GM23338 (cell line): ENCODE data around the gene ZKSCAN4. TPM values are rescaled to one million over a fixed set of nuclear protein-coding genes. Genes with fewer than 3 reads are reported as not detected.

Experiments used
- ATAC-seq: fragments of 200-7000 bp; cut with Tn5 transposase; 3 replicates; pipeline ENCODE4 v1.9.1; 2020
- DNase-seq: peaks from one replicate; pipeline ENCODE4 v3.0.0-alpha.2; 2015; ENCODE audit warnings: low spot score
- H2AFZ ChIP-seq: fragments of 200-600 bp; sonication (generic); 2 replicates; pipeline ENCODE4 v1.8.0; 2016; ENCODE audit warnings: antibody characterized with exemption, mild to moderate bottlenecking, moderate library complexity
- H3F3A ChIP-seq: fragments of 200-600 bp; sonication (generic); replicated peaks from 2 replicates; pipeline ENCODE4 v1.8.0; 2017; ENCODE audit warnings: antibody characterized with exemption, mixed run types, low read depth
- H3K27ac ChIP-seq: fragments of 200-600 bp; sonication (generic); 2 replicates; pipeline ENCODE4 v1.6.1; 2016; ENCODE audit warnings: low read depth
- H3K27me3 ChIP-seq: fragments of 200-600 bp; sonication (generic); 2 replicates; pipeline ENCODE4 v1.8.0; 2016; ENCODE audit warnings: mild to moderate bottlenecking, mixed run types, moderate library complexity; ENCODE audit not compliant: insufficient read depth
- H3K36me3 ChIP-seq: fragments of 200-600 bp; sonication (generic); 2 replicates; pipeline ENCODE4 v1.8.0; 2016; ENCODE audit warnings: mild to moderate bottlenecking; ENCODE audit not compliant: insufficient read depth
- H3K4me1 ChIP-seq: fragments of 200-600 bp; sonication (generic); 2 replicates; pipeline ENCODE4 v1.8.0; 2016; ENCODE audit warnings: mild to moderate bottlenecking, moderate library complexity; ENCODE audit not compliant: insufficient read depth
- H3K4me2 ChIP-seq: fragments of 200-600 bp; sonication (generic); 2 replicates; pipeline ENCODE4 v1.7.1; 2017; ENCODE audit warnings: mixed run types
- H3K4me3 ChIP-seq: fragments of 200-600 bp; sonication (generic); 2 replicates; pipeline ENCODE4 v1.6.1; 2016; ENCODE audit warnings: mixed run types
- H3K79me2 ChIP-seq: fragments of 200-600 bp; sonication (generic); replicated peaks from 2 replicates; pipeline ENCODE4 v1.8.0; 2017; ENCODE audit warnings: mild to moderate bottlenecking; ENCODE audit not compliant: insufficient read depth
- H3K9me2 ChIP-seq: fragments of 200-600 bp; sonication (generic); 2 replicates; pipeline ENCODE4 v1.8.0; 2017; ENCODE audit not compliant: insufficient read depth
- H4K20me1 ChIP-seq: fragments of 200-600 bp; sonication (generic); replicated peaks from 2 replicates; pipeline ENCODE4 v1.8.0; 2017; ENCODE audit warnings: mild to moderate bottlenecking; ENCODE audit not compliant: insufficient read depth
- H3K27ac Mint-ChIP-seq: 2 replicates; pipeline ENCODE4 v1.8.0; 2020; ENCODE audit warnings: inconsistent platforms, mild to moderate bottlenecking, moderate library complexity, mixed read lengths
- H3K27me3 Mint-ChIP-seq: 3 replicates; pipeline ENCODE4 v1.8.0; 2022; ENCODE audit warnings: low read depth, mild to moderate bottlenecking, moderate library complexity, mixed read lengths, inconsistent platforms; ENCODE audit not compliant: insufficient read depth, poor library complexity
- H3K36me3 Mint-ChIP-seq: 3 replicates; pipeline ENCODE4 v1.8.0; 2021; ENCODE audit warnings: low read depth, mild to moderate bottlenecking, inconsistent platforms, moderate library complexity, mixed read lengths
- H3K4me1 Mint-ChIP-seq: 3 replicates; pipeline ENCODE4 v1.8.0; 2020; ENCODE audit warnings: mild to moderate bottlenecking, inconsistent platforms, mixed read lengths
- H3K4me3 Mint-ChIP-seq: 3 replicates; pipeline ENCODE4 v1.8.0; 2021; ENCODE audit warnings: moderate library complexity, mild to moderate bottlenecking, inconsistent platforms, mixed read lengths
- H3K9me3 Mint-ChIP-seq: 3 replicates; pipeline ENCODE4 v1.8.0; 2020; ENCODE audit warnings: moderate library complexity, mild to moderate bottlenecking, inconsistent platforms, mixed read lengths
- CREB1 ChIP-seq: fragments of 250-450 bp; sonication (Bioruptor Pico); IDR thresholded peaks from 2 replicates; pipeline ENCODE4 v1.5.0; 2020; ENCODE audit warnings: low read depth, mild to moderate bottlenecking, moderate library complexity
- EZH2phosphoT487 ChIP-seq: fragments of 200-600 bp; sonication (generic); IDR thresholded peaks from one replicate; pipeline ENCODE4 v1.8.1; 2018; ENCODE audit warnings: antibody characterized with exemption; ENCODE audit not compliant: unreplicated experiment
- POLR2AphosphoS5 ChIP-seq: IDR thresholded peaks from 2 replicates; pipeline ENCODE4 v1.6.1; 2016; ENCODE audit warnings: antibody characterized with exemption, low read depth
- STAT1 ChIP-seq: IDR thresholded peaks from one replicate; pipeline ENCODE4 v1.6.1; 2016; ENCODE audit warnings: antibody characterized with exemption; ENCODE audit not compliant: unreplicated experiment
- ZNF114 ChIP-seq: fragments of 250-450 bp; sonication (Bioruptor Pico); IDR thresholded peaks from 2 replicates; pipeline ENCODE4 v1.5.0; 2020; ENCODE audit warnings: mild to moderate bottlenecking, moderate library complexity
- ZNF331 ChIP-seq: fragments of 250-450 bp; sonication (Bioruptor Pico); IDR thresholded peaks from 2 replicates; pipeline ENCODE4 v1.5.0; 2020; ENCODE audit warnings: low read depth, mild to moderate bottlenecking, moderate library complexity
- polyA plus RNA-seq: library from polyadenylated mRNA; unstranded; fragments of >200 nt; fragmentation: Nextera tagmentation; extraction: Ambion mirVana; gene quantifications from 2 replicates; pipeline ENCODE4 v1.2.1, GENCODE V29; 2016
- total RNA-seq: library from RNA; depleted of rRNA; stranded (reverse); fragments of >200 nt; shearing (Covaris generic); gene quantifications from 2 replicates; pipeline ENCODE4 v1.2.3, GENCODE V29; 2014
- TF ChIP-seq, protein P1 (sequence below): fragments of 250-450 bp; sonication (Bioruptor Pico); IDR thresholded peaks from 2 replicates; pipeline ENCODE4 v1.5.0; 2020; ENCODE audit warnings: mild to moderate bottlenecking, moderate library complexity

Gene ZKSCAN4
- total and polyA plus RNA-seq, 2 experiments from 2014 or later = 2.8 to 5.9 TPM

DNA sequence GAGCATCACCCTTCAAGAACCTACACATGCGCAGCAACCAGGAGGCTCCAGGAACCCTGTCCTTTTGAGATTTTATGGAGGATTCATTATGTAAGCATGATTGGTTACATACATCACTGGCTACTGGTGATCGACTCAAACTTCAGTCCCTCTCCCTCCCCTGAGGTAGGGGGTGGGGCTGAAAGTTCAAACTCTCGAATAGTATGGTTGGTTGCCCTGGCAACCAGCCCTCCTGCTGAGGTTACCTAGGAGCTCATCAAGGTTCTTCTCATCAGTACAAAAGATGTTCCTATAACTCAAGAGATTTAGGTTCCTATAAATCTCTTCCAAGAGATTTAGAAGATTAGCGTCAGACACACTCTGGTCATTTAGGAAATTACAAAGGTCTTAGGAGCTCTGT is 48.9 kb downstream of the ZKSCAN4 start (continued):
- TF ChIP-seq, protein P1, sequence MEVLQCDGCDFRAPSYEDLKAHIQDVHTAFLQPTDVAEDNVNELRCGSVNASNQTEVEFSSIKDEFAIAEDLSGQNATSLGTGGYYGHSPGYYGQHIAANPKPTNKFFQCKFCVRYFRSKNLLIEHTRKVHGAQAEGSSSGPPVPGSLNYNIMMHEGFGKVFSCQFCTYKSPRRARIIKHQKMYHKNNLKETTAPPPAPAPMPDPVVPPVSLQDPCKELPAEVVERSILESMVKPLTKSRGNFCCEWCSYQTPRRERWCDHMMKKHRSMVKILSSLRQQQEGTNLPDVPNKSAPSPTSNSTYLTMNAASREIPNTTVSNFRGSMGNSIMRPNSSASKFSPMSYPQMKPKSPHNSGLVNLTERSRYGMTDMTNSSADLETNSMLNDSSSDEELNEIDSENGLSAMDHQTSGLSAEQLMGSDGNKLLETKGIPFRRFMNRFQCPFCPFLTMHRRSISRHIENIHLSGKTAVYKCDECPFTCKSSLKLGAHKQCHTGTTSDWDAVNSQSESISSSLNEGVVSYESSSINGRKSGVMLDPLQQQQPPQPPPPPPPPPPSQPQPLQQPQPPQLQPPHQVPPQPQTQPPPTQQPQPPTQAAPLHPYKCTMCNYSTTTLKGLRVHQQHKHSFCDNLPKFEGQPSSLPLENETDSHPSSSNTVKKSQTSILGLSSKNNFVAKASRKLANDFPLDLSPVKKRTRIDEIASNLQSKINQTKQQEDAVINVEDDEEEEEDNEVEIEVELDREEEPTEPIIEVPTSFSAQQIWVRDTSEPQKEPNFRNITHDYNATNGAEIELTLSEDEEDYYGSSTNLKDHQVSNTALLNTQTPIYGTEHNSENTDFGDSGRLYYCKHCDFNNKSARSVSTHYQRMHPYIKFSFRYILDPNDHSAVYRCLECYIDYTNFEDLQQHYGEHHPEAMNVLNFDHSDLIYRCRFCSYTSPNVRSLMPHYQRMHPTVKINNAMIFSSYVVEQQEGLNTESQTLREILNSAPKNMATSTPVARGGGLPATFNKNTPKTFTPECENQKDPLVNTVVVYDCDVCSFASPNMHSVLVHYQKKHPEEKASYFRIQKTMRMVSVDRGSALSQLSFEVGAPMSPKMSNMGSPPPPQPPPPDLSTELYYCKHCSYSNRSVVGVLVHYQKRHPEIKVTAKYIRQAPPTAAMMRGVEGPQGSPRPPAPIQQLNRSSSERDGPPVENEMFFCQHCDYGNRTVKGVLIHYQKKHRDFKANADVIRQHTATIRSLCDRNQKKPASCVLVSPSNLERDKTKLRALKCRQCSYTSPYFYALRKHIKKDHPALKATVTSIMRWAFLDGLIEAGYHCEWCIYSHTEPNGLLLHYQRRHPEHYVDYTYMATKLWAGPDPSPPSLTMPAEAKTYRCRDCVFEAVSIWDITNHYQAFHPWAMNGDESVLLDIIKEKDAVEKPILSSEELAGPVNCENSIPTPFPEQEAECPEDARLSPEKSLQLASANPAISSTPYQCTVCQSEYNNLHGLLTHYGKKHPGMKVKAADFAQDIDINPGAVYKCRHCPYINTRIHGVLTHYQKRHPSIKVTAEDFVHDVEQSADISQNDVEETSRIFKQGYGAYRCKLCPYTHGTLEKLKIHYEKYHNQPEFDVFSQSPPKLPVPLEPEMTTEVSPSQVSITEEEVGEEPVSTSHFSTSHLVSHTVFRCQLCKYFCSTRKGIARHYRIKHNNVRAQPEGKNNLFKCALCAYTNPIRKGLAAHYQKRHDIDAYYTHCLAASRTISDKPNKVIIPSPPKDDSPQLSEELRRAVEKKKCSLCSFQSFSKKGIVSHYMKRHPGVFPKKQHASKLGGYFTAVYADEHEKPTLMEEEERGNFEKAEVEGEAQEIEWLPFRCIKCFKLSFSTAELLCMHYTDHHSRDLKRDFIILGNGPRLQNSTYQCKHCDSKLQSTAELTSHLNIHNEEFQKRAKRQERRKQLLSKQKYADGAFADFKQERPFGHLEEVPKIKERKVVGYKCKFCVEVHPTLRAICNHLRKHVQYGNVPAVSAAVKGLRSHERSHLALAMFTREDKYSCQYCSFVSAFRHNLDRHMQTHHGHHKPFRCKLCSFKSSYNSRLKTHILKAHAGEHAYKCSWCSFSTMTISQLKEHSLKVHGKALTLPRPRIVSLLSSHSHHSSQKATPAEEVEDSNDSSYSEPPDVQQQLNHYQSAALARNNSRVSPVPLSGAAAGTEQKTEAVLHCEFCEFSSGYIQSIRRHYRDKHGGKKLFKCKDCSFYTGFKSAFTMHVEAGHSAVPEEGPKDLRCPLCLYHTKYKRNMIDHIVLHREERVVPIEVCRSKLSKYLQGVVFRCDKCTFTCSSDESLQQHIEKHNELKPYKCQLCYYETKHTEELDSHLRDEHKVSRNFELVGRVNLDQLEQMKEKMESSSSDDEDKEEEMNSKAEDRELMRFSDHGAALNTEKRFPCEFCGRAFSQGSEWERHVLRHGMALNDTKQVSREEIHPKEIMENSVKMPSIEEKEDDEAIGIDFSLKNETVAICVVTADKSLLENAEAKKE (CRISPR knock-in tag) = no peak
- no peak for TF ChIP-seq STAT1
- TF ChIP-seq EZH2phosphoT487 = no peak
- no peak for TF ChIP-seq ZNF114

DNA sequence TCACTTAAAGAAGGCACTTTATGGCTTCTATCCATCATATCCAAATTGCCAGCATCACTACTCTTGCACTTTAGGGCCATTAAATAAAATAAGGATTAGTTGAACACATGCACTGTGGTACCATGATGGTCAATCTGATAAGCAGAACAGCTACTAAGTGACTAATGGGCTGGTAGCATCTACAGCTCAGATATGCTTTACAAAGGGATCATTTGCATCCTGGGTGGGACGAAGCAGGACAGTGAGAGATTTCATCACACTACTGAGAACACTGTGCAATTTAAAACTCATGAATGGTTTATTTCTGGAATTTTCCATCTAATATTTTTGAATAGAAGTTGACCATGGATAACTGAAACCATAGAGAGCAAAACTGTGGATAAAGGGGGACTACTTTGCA is 52.0 kb downstream of the ZKSCAN4 start:
- Histone ChIP-seq H4K20me1 (no peaks in the 10 kb centered on the region), H3K27ac (no peak overlapping the region), H3K4me1 (no peaks in the 10 kb centered on the region), H3K4me2 (no peak overlapping the region), H3K79me2 (no peaks in the 10 kb centered on the region), H3F3A (no peaks in the 10 kb centered on the region), H2AFZ (no peak overlapping the region), H3K36me3 (no peaks in the 10 kb centered on the region), H3K9me2 (0 out of 2 replicates have a peak, but pooled peaks cover 16% of the 10 kb centered on the region), H3K4me3 (no peak overlapping the region), H3K27me3 (peaks cover 47% of the 10 kb centered on the region)
- Mint-ChIP-seq H3K4me1 (no peaks in the 10 kb centered on the region), H3K27ac (no peak overlapping the region), H3K27me3 (peaks cover 10% of the 10 kb centered on the region), H3K4me3 (no peak overlapping the region), H3K36me3 (no peaks in the 10 kb centered on the region; the same call in 2 of the 3 replicates), H3K9me3 (peaks cover 18% of the 10 kb centered on the region)
- no peak for DNase-seq
- ATAC-seq = no peak
- TF ChIP-seq, protein P1 (CRISPR knock-in tag) = no peak
- TF ChIP-seq POLR2AphosphoS5 = no peak
- TF ChIP-seq ZNF114 = no peak
- no peak for TF ChIP-seq CREB1 (CRISPR knock-in tag)
- TF ChIP-seq STAT1 = no peak
- no peak for TF ChIP-seq ZNF331
